HG03521 (cell line): ENCODE data around the gene RAD51B.
"Not testable (repeated sequence)": the region's sequence is repeated elsewhere in the genome, so short reads cannot be mapped to it uniquely, and the experiment has no call there.

Experiments used
- ATAC-seq: cut with Tn5 transposase; IDR thresholded peaks from one replicate; pipeline ENCODE4 v1.9.1; 2021; ENCODE audit warnings: mild to moderate bottlenecking, moderate library complexity; ENCODE audit not compliant: unreplicated experiment

The RAD51B gene

DNA sequence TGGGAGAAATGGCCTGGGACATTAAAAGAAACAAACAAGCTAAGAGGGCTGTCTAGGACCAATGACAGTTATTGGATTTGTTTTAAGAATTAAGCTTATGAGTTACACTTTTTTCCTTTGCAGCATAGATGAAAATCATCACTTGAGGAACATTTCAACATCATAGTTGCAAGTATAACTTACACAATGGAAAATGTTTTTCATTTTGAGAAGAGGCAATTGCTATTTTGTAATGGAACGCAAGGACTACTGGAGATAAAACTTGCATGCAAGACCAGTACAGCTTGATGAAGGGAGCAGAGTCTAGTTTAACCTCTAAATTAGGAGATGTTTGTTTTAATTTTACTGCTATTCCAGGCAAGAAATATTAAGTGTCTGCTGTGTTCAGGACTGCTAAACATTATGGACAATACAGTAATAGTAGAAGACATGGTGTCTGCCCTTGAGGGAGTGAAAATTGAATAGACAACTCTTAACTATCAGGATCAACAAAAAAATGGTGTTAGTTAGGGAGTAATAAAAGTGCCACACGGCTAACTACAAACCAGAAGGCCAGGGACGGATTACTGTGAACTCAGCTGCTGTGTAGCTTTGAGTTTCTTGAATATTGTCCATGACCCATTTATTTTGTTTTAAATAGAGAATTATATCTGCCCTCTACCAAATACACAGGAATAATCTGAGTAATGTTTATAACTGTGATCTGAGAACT lies 374.5 kb downstream of the RAD51B start:
- ATAC-seq, result no peak

- ATAC-seq, result no peak
Observed at GRCh38 chr14:68195126-68195525, 375.5 kb downstream of the RAD51B start.

GRCh38 chr14:68198713-68199495 lies 379.3 kb downstream of the RAD51B start:
- no peak for ATAC-seq

- no peak for ATAC-seq
Observed at GRCh38 chr14:68199554-68200151, 380.1 kb downstream of the RAD51B start.

DNA sequence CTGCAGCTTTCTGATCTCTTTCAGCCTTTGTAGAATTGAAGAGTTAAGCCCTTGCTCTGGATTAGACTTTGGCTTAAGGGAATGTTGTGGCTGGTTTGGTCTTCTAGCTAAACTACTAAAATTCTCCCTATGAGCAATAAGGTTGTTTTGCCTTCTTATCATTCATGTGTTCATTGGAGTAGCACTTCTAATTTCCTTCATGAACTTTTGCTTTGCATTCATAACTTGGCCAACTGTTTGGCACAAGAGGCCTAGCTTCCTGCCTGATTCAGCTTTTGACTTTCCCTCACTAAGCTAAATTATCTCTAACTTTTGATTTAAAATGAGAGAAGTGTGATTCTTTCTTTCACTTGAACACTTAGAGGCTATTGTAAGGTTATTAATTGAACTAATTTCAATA lies 384.3 kb downstream of the RAD51B start:
- no peak for ATAC-seq

- no peak for ATAC-seq
Observed at GRCh38 chr14:68208218-68208617, 388.6 kb downstream of the RAD51B start.

DNA sequence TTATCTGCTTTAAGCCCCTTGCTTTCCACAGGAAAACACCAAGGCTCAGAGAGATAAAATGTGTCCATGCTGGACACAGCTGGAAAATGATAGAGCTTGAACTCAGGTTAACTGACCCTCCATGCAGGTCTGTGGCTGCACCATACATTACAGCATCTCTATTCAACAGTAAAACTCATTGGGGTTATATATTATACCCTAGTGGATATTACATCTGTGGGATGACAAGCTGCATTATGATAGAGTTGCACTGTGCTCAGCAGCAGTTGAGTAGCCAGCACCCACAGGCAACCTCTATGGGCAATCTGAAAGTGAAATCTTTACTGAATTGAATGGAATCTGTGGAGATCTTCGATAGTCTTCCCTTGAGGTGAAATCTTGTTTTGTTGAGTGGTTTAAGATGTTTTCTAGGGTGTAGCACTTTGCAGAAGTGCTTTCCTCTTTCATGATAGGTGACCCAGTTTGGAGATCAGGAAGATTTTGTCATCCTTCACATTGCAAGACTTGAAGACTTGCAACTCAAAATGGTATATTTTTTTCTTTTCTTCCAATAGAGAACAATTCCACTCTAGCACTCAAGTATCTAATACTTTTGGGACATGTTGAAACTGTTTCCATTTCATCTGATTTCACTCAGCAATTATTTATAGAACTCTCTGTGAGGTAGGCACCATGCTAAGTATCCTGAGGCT lies 389.2 kb downstream of the RAD51B start:
- no peak for ATAC-seq

- ATAC-seq, result peak; percentile 80
Observed at GRCh38 chr14:68210729-68211299, 391.2 kb downstream of the RAD51B start.

GRCh38 chr14:68211421-68211820 lies 391.8 kb downstream of the RAD51B start:
- no peak for ATAC-seq

DNA sequence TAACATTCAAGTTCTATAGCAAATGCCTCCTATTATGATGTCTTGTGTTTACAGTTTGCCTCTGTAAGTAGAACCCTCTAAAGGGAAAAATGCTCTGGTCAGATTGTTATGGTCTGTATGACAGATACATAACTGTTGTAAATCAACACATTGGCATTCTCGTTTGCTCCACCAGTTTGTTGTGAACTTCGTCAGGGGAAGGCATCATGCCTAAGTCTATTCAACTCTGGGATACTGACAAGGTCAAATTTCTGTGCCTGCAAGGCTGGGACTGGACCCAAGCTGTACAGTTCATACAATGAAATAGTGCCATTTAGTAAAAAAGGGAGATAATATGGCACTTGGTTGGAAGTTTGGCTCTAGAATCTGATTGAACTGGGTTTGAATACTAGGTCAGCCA lies 392.3 kb downstream of the RAD51B start:
- no peak for ATAC-seq

DNA sequence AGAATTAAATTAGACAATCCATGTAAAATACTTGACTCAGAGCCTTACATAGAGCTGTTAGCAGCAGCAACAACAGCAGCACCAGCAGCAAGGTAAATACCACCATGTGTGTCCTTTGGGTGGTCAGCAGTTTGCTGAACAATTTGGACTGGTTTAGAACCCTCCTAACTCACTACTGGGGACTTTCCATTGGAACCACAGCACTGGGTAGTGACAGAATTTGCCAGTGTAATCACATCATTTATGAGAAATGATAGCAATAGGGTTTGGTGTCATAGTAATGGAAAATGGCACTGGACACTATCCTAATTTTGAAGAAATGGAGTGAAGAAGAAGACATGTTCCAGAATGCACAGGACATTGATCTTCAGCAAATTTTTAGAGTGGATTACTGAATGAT lies 392.8 kb downstream of the RAD51B start:
- ATAC-seq, result no peak

- no peak for ATAC-seq
Observed at GRCh38 chr14:68214431-68214830, 394.9 kb downstream of the RAD51B start.

DNA sequence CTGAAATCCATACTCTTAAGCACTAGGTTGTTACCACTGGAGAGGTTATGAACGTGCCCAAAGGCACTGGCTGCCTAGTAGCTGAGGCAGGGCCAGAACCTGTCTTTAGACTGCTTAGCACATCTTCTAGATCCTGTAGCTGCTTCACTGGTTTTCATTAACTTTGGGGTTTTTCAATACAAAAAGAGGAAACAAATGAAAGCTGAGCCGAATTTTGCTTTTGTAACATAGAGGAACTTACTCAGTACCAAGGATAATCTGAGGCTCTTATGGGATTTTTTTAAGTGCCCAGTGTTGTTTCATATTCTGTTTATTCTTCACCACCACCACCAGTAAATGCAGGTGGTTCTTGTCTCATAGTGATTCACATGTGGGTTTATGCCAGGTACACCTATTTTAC lies 396.1 kb downstream of the RAD51B start:
- ATAC-seq, result no peak

DNA sequence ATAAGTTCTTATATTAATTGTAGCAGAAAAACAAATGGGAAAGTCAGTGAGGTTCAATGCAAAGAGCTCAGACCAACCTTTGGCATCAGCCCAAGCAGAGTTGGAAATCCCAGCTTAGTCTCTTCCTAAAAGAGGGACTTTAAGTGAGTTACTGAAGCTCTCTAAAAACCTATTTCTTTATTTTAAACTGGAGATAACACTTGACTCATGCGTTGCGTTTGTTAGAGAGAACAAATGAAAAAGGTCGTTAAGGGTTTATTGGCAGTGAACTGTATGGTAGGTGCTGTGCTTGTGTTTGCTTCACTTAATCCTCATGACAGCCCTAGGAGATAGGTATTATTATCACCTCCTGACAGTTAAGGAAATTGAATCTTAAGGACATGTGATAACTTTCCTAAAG lies 396.5 kb downstream of the RAD51B start:
- no peak for ATAC-seq

DNA sequence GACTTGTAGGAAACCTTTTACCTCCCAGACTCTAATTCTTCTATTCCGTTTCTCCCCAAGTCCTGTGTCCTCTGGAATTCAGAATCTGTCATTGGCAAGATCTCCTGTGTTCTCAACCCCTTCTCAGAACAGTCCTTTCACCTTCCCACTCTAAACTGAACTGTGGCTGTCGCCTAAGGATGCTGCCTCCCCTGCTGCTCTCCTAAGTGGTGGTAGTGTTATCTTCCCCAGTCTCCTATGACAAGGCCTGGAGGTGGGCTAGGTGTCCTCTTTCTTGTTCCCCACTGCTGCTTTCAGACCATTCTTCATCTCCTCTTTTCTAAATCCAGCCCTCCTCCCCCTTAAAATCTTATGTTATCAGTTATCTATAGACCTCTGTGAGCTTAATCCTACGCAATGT lies 397.4 kb downstream of the RAD51B start:
- ATAC-seq, result no peak

DNA sequence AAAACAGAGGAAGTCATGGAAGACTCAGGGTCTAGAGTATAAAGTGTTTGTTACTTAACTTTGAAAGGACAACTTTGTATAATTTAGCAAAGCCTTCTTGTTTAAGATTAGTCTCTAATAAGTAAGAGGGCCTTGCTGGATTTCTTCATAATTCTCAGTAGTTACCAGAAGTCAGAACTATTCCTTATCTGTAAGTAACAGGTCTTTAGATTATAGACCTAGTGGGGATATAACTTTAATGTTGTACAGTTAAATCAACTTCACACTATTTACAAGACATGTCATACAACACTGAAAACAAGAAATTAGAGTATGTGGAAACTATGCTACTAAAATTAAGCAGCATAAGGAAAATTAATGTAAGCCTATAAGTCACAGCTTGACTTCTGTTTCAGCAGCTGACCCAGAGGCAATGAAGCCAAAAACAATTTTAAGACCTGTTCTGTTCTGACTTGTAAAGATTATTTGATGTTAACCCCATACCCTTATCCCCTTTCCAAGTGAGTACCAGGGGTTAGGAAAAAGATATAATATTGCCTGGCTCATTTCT lies 398.3 kb downstream of the RAD51B start:
- no peak for ATAC-seq

GRCh38 chr14:68219407-68219806 lies 399.8 kb downstream of the RAD51B start:
- no peak for ATAC-seq

DNA sequence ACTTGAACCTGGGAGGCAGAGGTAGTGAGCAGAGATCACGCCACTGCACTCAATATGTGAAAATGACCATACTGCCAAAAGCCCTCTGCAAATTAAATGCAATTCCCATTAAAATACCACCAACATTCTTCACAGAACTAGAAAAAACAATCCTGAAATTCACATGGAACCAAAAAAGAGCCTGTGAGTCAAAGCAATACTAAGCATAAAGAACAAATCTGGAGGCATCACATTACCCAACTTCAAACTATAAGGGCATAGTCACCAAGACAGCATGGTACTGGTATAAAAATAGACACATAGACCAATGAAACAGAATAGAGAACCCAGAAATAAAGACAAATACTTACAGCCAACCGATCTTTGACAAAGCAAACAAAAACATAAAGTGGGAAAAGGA lies 401.5 kb downstream of the RAD51B start:
- ATAC-seq, result not testable (repeated sequence)

DNA sequence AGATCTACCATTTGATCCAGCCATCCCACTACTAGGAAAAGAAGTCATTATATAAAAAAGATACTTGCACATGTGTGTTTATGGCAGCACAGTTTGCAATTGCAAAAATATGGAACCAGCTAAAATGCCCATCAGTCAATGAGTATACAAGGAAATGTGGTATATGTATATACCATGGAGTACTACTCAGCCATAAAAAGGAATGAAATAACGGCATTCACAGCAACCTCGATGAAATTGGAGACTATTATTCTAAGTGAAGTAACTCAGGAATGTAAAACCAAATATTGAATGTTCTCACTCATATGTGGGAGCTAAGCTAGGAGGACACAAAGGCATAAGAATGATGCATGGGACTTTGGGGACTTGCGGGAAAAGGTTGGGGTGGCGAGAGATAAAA lies 402.6 kb downstream of the RAD51B start:
- no peak for ATAC-seq

- ATAC-seq, result no peak
Observed at GRCh38 chr14:68222726-68223125, 403.1 kb downstream of the RAD51B start.

GRCh38 chr14:68223631-68224030 lies 404.1 kb downstream of the RAD51B start:
- no peak for ATAC-seq
